Measurements from ENCODE around the gene CEP41.

DNA sequence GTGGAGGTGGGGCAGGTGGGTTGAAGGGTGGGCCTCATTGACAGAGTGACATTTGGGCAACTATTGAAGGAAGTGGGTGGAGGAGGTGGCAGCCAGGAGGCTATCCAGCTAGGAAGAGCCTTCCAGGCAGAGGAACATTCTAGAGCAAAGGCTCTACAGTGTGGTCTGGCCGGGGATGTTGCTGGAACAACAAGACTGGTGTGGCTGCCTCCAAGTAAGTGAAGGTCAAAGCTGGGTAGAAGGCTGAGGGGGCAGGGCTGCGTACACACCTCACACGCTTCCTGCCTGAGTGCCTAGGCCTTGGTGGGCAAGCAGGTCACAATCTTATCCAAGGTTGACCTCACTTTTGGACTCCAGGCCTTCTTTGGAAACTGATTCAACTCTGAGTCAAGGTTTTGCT, 53.9 kb downstream of the CEP41 start:
- no peak for TF ChIP-seq ISL1 (CRISPR knock-in tag; IDR thresholded peaks at IDR 0.05)
- TF ChIP-seq ARNTL (CRISPR knock-in tag; IDR thresholded peaks at IDR 0.05; ENCODE audit: borderline replicate concordance, low read depth) = no peak
- TF ChIP-seq, protein P1, sequence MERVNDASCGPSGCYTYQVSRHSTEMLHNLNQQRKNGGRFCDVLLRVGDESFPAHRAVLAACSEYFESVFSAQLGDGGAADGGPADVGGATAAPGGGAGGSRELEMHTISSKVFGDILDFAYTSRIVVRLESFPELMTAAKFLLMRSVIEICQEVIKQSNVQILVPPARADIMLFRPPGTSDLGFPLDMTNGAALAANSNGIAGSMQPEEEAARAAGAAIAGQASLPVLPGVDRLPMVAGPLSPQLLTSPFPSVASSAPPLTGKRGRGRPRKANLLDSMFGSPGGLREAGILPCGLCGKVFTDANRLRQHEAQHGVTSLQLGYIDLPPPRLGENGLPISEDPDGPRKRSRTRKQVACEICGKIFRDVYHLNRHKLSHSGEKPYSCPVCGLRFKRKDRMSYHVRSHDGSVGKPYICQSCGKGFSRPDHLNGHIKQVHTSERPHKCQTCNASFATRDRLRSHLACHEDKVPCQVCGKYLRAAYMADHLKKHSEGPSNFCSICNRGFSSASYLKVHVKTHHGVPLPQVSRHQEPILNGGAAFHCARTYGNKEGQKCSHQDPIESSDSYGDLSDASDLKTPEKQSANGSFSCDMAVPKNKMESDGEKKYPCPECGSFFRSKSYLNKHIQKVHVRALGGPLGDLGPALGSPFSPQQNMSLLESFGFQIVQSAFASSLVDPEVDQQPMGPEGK (CRISPR knock-in tag; IDR thresholded peaks at IDR 0.05; ENCODE audit: borderline replicate concordance) = no peak
- no peak for TF ChIP-seq ZFP3 (CRISPR knock-in tag; IDR thresholded peaks at IDR 0.05)
- TF ChIP-seq, protein P2, sequence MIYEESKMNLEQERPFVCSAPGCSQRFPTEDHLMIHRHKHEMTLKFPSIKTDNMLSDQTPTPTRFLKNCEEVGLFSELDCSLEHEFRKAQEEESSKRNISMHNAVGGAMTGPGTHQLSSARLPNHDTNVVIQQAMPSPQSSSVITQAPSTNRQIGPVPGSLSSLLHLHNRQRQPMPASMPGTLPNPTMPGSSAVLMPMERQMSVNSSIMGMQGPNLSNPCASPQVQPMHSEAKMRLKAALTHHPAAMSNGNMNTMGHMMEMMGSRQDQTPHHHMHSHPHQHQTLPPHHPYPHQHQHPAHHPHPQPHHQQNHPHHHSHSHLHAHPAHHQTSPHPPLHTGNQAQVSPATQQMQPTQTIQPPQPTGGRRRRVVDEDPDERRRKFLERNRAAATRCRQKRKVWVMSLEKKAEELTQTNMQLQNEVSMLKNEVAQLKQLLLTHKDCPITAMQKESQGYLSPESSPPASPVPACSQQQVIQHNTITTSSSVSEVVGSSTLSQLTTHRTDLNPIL (CRISPR knock-in tag; IDR thresholded peaks at IDR 0.05; ENCODE audit: low read depth) = no peak
- TF ChIP-seq RARB (CRISPR knock-in tag; IDR thresholded peaks at IDR 0.05) = no peak

Measured in SK-N-SH treated with all-trans-retinoic acid at 6 μM for 48 hours (cell line).